H1 (cell line): ENCODE data around the gene KNDC1. TPM values are rescaled to one million over a fixed set of nuclear protein-coding genes. Genes with fewer than 3 reads are reported as not detected.

Experiments
- CTCF ChIA-PET: fragments of 300-600 bp; sonication (Branson Sonifier 250); formaldehyde crosslinking; loops from one replicate; lab custom pipeline; 2021; ENCODE audit not compliant: partially characterized antibody; lab: Charles Lee
- POLR2A ChIA-PET: fragments of 300-600 bp; sonication (Branson Sonifier 250); formaldehyde crosslinking; loops from one replicate; lab custom pipeline; 2021; ENCODE audit warnings: inconsistent platforms; ENCODE audit not compliant: partially characterized antibody; lab: Charles Lee
- DNase-seq, 2 experiments: peaks; one replicate each; pipeline versions ENCODE4 v3.0.0 to v3.0.0-alpha.2; 2010 to 2022; ENCODE audit warnings: low spot score in 2 of 2, low read depth in 1 of 2, mixed read lengths in 1 of 2
- FAIRE-seq: peaks from 2 replicates; lab custom pipeline; 2011; peaks lifted over from hg19 to GRCh38; lab: Jason Lieb, UNC
- H2AFZ ChIP-seq: 2 replicates; pipeline ENCODE4 v1.8.1; 2012; ENCODE audit warnings: low read length, inconsistent platforms
- H2AK5ac ChIP-seq: 2 replicates; pipeline ENCODE4 v1.6.1; 2013; ENCODE audit warnings: low read depth, low read length
- H2BK120ac ChIP-seq: replicated peaks from 2 replicates; pipeline ENCODE3; 2013; ENCODE audit warnings: low read depth, low read length, inconsistent platforms
- H2BK12ac ChIP-seq: 2 replicates; pipeline ENCODE4 v1.6.1; 2013; ENCODE audit warnings: low read depth, low read length
- H2BK15ac ChIP-seq: 2 replicates; pipeline ENCODE4 v1.6.1; 2013; ENCODE audit warnings: low read length
- H2BK20ac ChIP-seq: 2 replicates; pipeline ENCODE4 v1.6.1; 2013; ENCODE audit warnings: low read length
- H2BK5ac ChIP-seq: 2 replicates; pipeline ENCODE4 v1.6.1; 2013; ENCODE audit warnings: low read depth, low read length
- H3K14ac ChIP-seq: 2 replicates; pipeline ENCODE4 v1.6.1; 2013; ENCODE audit warnings: inconsistent platforms; ENCODE audit not compliant: insufficient read length
- H3K18ac ChIP-seq: 2 replicates; pipeline ENCODE4 v1.6.1; 2013; ENCODE audit warnings: low read length; ENCODE audit errors: extremely low read depth
- H3K23ac ChIP-seq: 2 replicates; pipeline ENCODE4 v1.6.1; 2013; ENCODE audit warnings: inconsistent platforms; ENCODE audit not compliant: insufficient read length
- H3K23me2 ChIP-seq: 2 replicates; pipeline ENCODE4 v1.6.1; 2013; ENCODE audit warnings: low read depth, low read length
- H3K27ac ChIP-seq: 2 replicates; pipeline ENCODE4 v1.6.1; 2011; ENCODE audit warnings: low read depth, low read length, inconsistent platforms
- H3K27me3 ChIP-seq, 4 experiments: replicated peaks in 1 of 4; 1 replicate in 1 of 4; 2 replicates in 3 of 4; pipeline versions ENCODE4 v1.6.1 to v1.8.1; 2011 to 2013; ENCODE audit warnings: low read length in 3 of 4, mild to moderate bottlenecking in 3 of 4, inconsistent platforms in 2 of 4, mixed read lengths in 2 of 4, moderate library complexity in 1 of 4; ENCODE audit not compliant: control insufficient read depth in 3 of 4, insufficient read depth in 3 of 4; ENCODE audit errors: extremely low read depth in 1 of 4
- H3K36me3 ChIP-seq, 4 experiments: 2 replicates each; pipeline versions ENCODE4 v1.6.1 to v1.8.1; 2011 to 2013; ENCODE audit warnings: mild to moderate bottlenecking in 4 of 4, low read length in 3 of 4, moderate library complexity in 2 of 4, control low read depth in 1 of 4, inconsistent platforms in 1 of 4; ENCODE audit not compliant: insufficient read depth in 4 of 4, control insufficient read depth in 2 of 4
- H3K4ac ChIP-seq: replicated peaks from 2 replicates; pipeline ENCODE3; 2013; ENCODE audit warnings: low read length, low read depth, mixed read lengths, inconsistent platforms; ENCODE audit not compliant: insufficient read length
- H3K4me1 ChIP-seq, 4 experiments: replicated peaks in 1 of 4; 1 replicate in 1 of 4; 2 replicates in 3 of 4; pipeline versions ENCODE4 v1.6.1 to v1.8.1; 2011 to 2013; ENCODE audit warnings: low read length in 3 of 4, inconsistent platforms in 2 of 4, mixed read lengths in 1 of 4; ENCODE audit not compliant: insufficient read depth in 4 of 4, control insufficient read depth in 3 of 4
- H3K4me2 ChIP-seq, 2 experiments: 2 replicates each; pipeline versions ENCODE4 v1.6.1 to v1.8.1; 2011 to 2013; ENCODE audit warnings: low read depth in 2 of 2, low read length in 2 of 2, control low read depth in 1 of 2, inconsistent platforms in 1 of 2, mild to moderate bottlenecking in 1 of 2; ENCODE audit not compliant: insufficient read depth in 1 of 2
- H3K4me3 ChIP-seq, 4 experiments: fragments of 200-600, 300-600 bp in 1 of 4; sonication (generic), shearing (Covaris generic), sonication (Bioruptor Twin) in 1 of 4; 2 replicates each; pipeline versions ENCODE4 v1.5.1 to v1.8.1; 2011 to 2016; ENCODE audit warnings: low read length in 4 of 4, low read depth in 3 of 4, control low read depth in 2 of 4, inconsistent platforms in 2 of 4, mild to moderate bottlenecking in 2 of 4, mixed read lengths in 1 of 4, moderate library complexity in 1 of 4; ENCODE audit not compliant: insufficient read depth in 2 of 4; ENCODE audit errors: extremely low read depth in 1 of 4
- H3K56ac ChIP-seq: replicated peaks from 2 replicates; pipeline ENCODE3; 2013; ENCODE audit warnings: low read depth, mild to moderate bottlenecking, mixed read lengths, low read length, inconsistent platforms; ENCODE audit not compliant: insufficient read length
- H3K79me1 ChIP-seq: 2 replicates; pipeline ENCODE4 v1.6.1; 2013; ENCODE audit warnings: low read depth, low read length, control low read depth
- H3K79me2 ChIP-seq, 2 experiments: 2 replicates each; pipeline versions ENCODE4 v1.6.1 to v1.8.1; 2012 to 2013; ENCODE audit warnings: low read length in 2 of 2, mild to moderate bottlenecking in 2 of 2, inconsistent platforms in 1 of 2; ENCODE audit not compliant: insufficient read depth in 2 of 2, control insufficient read depth in 1 of 2
- H3K9ac ChIP-seq, 4 experiments: replicated peaks in 1 of 4; 1 replicate in 1 of 4; 2 replicates in 3 of 4; pipeline versions ENCODE4 v1.6.1 to v1.8.1; 2011 to 2013; ENCODE audit warnings: low read depth in 3 of 4, low read length in 3 of 4, control low read depth in 2 of 4, mild to moderate bottlenecking in 2 of 4, moderate library complexity in 2 of 4, inconsistent platforms in 1 of 4; ENCODE audit errors: extremely low read depth in 1 of 4
- H3K9me3 ChIP-seq, 2 experiments: 2 replicates each; pipeline versions ENCODE4 v1.6.1 to v1.8.1; 2012 to 2013; ENCODE audit warnings: mild to moderate bottlenecking in 2 of 2, moderate library complexity in 2 of 2, control low read depth in 1 of 2, inconsistent platforms in 1 of 2, low read depth in 1 of 2, low read length in 1 of 2, mixed read lengths in 1 of 2; ENCODE audit not compliant: insufficient read depth in 2 of 2
- H4K20me1 ChIP-seq, 2 experiments: replicated peaks in 1 of 2; 2 replicates each; pipeline versions ENCODE3 to v1.8.1; 2011 to 2013; ENCODE audit warnings: inconsistent platforms in 2 of 2, low read length in 2 of 2, mild to moderate bottlenecking in 1 of 2; ENCODE audit not compliant: insufficient read depth in 2 of 2, control insufficient read depth in 1 of 2
- H4K5ac ChIP-seq: 2 replicates; pipeline ENCODE4 v1.6.1; 2013; ENCODE audit warnings: low read length, low read depth, mixed read lengths, inconsistent platforms; ENCODE audit not compliant: insufficient read length
- H4K8ac ChIP-seq: 2 replicates; pipeline ENCODE4 v1.8.0; 2013; ENCODE audit warnings: mild to moderate bottlenecking, moderate library complexity, low read length, inconsistent platforms; ENCODE audit not compliant: insufficient read depth; ENCODE audit errors: extremely low read depth
- H4K91ac ChIP-seq: replicated peaks from 2 replicates; pipeline ENCODE3; 2013; ENCODE audit warnings: low read length, mixed read lengths, inconsistent platforms; ENCODE audit not compliant: insufficient read length
- WGBS, 2 experiments: shearing (Covaris generic) in 1 of 2; methylation state at CpG; one replicate each; pipeline versions ENCODE4 v1.1.6 to v1.1.7; 2013 to 2015; ENCODE audit warnings: low lambda C conversion rate in 2 of 2, mixed read lengths in 2 of 2, inconsistent platforms in 1 of 2, low coverage in 1 of 2, missing lambda C conversion rate in 1 of 2; ENCODE audit not compliant: insufficient replicate concordance in 2 of 2, insufficient coverage in 1 of 2, insufficient read length in 1 of 2; ENCODE audit errors: extremely low coverage in 1 of 2, missing lambda C conversion rate in 1 of 2; 5-methylcytosine and 5-hydroxymethylcytosine counted together
- polyA plus RNA-seq, 7 experiments: library from polyadenylated mRNA; depleted of rRNA in 3 of 7; stranded (reverse) in 5 of 7; unstranded in 2 of 7; fragments of >200 nt in 5 of 7; fragments of 200-250 nt in 2 of 7; gene quantifications; 1 replicate in 5 of 7; 2 replicates in 1 of 7; 4 replicates in 1 of 7; pipeline versions ENCODE4 v1.2.1 to v1.2.3, GENCODE V29; 2011 to 2013; ENCODE audit warnings: missing spikeins in 2 of 7, mixed read lengths in 2 of 7
- total RNA-seq: library from RNA; stranded (reverse); fragmentation: NEBNext Ultra II Directional; extraction: Animal tissue kit (Norgen Biotek cat#: 25700); gene quantifications from 2 replicates; pipeline ENCODE4 v1.2.1, GENCODE V29; 2021

KNDC1 gene
- total and polyA plus RNA-seq, 2 of the 8 experiments (the other 6 are each of a cell fraction or from before 2014, with no cell fraction given), result 7.5 to 16.7 TPM

DNA sequence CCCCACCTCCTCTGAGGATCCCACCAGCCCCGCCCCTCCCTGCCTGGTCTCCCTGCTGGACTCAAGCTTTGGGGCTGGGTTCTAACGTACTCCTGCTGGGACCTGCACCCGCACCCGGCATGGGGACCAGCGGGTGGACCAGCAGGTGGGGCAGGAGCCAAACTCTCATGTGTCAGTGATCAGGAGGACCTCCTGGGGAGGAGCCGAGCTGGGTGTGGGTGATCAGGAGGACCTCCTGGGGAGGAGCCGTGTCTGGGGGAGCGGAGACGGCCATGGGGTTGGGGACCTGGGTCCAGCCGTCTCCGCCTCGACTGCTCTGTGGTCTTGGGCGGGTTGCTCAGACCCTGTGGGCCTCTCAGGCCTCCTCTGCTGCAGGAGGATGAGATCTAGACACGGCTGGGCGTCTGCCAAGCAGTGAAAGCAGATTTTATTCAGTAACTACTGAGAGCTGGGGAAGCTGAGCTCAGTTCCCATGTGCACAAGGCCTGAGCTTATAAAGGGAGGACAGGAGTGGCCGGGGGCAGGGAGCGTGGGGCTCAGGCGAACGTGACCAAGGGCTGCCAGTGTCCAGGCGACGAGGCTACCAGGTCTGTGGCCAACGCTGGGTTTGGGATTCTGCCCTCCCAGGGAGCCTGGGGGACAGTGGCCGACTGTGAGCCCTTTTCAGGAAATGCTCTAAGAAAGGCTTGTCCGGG lies 36.3 kb downstream of the KNDC1 start:
- POLR2A ChIA-PET, result interaction anchor here (1.1 to 2.9 kb wide), 10 partner anchors 9 to 52 kb away, joined by 3 to 11 read pairs (median 5); no protein-coding TSS in a partner anchor
- H3K4me2 ChIP-seq, result no peak overlapping the region

More for the DNA sequence above, 36.3 kb downstream of the KNDC1 start:
- Histone ChIP-seq H2AK5ac (no peak overlapping the region), H3K4ac (no peak overlapping the region), H2BK15ac (no peak overlapping the region), H3K23ac (no peak overlapping the region), H2BK5ac (no peak overlapping the region), H2BK120ac (no peak overlapping the region), H3K18ac (no peak overlapping the region), H2AFZ (no peak overlapping the region), H3K56ac (no peak overlapping the region), H3K4me1 (no peaks in the 10 kb centered on the region), H4K8ac (no peak overlapping the region), H4K5ac (no peak overlapping the region), H3K79me2 (no peaks in the 10 kb centered on the region), H3K36me3 (no peaks in the 10 kb centered on the region; a peak in 1 of 8 replicates), H3K4me3 (no peak overlapping the region), H3K27me3 (no peaks in the 10 kb centered on the region), H3K14ac (no peak overlapping the region), H4K91ac (no peak overlapping the region), H3K79me1 (0 out of 2 replicates have a peak, but pooled peaks cover 2% of the 10 kb centered on the region), H3K23me2 (no peaks in the 10 kb centered on the region), H2BK12ac (no peak overlapping the region), H2BK20ac (no peak overlapping the region), H3K9ac (no peak overlapping the region), H3K9me3 (peaks cover 8 to 15% of the 10 kb centered on the region in 2 experiments), H4K20me1 (no peaks in the 10 kb centered on the region), H3K27ac (no peak overlapping the region)
- CTCF ChIA-PET, result interaction anchor here (1.0 to 4.5 kb wide), 12 partner anchors 9 to 292 kb away, joined by 3 to 40 read pairs (median 6); partner anchors contain the start of gene KNDC1
- DNase-seq, result no peak
- 92% methylated on average over 23 of the region's 24 CpGs; no CpG with 5 or more reads in 1 of the 2 experiments for WGBS, 2 experiments
- no peak for FAIRE-seq
